Activated B cell treated with CpG ODN at 0.5 μM for 24 hours (primary cell): ENCODE data around the gene HMG20A. TPM values are rescaled to one million over a fixed set of nuclear protein-coding genes. Genes with fewer than 3 reads are reported as not detected.
A peak's percentile ranks its signal among the peaks of the same experiment; 100 is the strongest.

Experiments used
- ATAC-seq: fragments of 200-7000 bp; cut with Tn5 transposase; one replicate; pipeline ENCODE4 v1.10.0; 2021; ENCODE audit warnings: low read depth, mild to moderate bottlenecking, moderate library complexity
- CTCF ChIA-PET: fragments of 350-600 bp; sonication (Branson Sonifier 250); formaldehyde crosslinking; loops from one replicate; lab custom pipeline; 2021; ENCODE audit warnings: antibody characterized with exemption; lab: Charles Lee
- POLR2A ChIA-PET: fragments of 350-600 bp; sonication (Branson Sonifier 250); formaldehyde crosslinking; loops from one replicate; lab custom pipeline; 2021; ENCODE audit warnings: antibody characterized with exemption; lab: Charles Lee
- DNase-seq: peaks from one replicate; pipeline ENCODE4 v3.0.0; 2022
- H3K27ac Mint-ChIP-seq: one replicate; pipeline ENCODE4 v1.8.0; 2020; ENCODE audit warnings: mixed read lengths
- H3K27me3 Mint-ChIP-seq: one replicate; pipeline ENCODE4 v1.8.0; 2021; ENCODE audit warnings: mixed read lengths
- H3K36me3 Mint-ChIP-seq: one replicate; pipeline ENCODE4 v1.8.0; 2021; ENCODE audit warnings: low read depth, mixed read lengths
- H3K4me1 Mint-ChIP-seq: one replicate; pipeline ENCODE4 v1.8.0; 2021; ENCODE audit warnings: mixed read lengths
- H3K4me3 Mint-ChIP-seq: one replicate; pipeline ENCODE4 v1.8.0; 2020; ENCODE audit warnings: mild to moderate bottlenecking, mixed read lengths
- H3K9me3 Mint-ChIP-seq: one replicate; pipeline ENCODE4 v1.8.0; 2020; ENCODE audit warnings: mixed read lengths
- intact Hi-C: fragments of 100-400 bp; cut with micrococcal nuclease; formaldehyde crosslinking; loops from one replicate; pipeline ENCODE4 v1.15.1; 2024
- total RNA-seq: library from RNA; stranded (reverse); gene quantifications from 2 replicates; pipeline ENCODE4 v1.2.3, GENCODE V29; 2022
- TF ChIP-seq, protein P1 (sequence below): fragments of 200-600 bp; IDR thresholded peaks from one replicate; pipeline ENCODE4 v1.8.0; 2022; ENCODE audit warnings: antibody characterized with exemption, mild to moderate bottlenecking

Gene HMG20A
- total RNA-seq, 1 donor from 2014 or later: 53.9 TPM

DNA sequence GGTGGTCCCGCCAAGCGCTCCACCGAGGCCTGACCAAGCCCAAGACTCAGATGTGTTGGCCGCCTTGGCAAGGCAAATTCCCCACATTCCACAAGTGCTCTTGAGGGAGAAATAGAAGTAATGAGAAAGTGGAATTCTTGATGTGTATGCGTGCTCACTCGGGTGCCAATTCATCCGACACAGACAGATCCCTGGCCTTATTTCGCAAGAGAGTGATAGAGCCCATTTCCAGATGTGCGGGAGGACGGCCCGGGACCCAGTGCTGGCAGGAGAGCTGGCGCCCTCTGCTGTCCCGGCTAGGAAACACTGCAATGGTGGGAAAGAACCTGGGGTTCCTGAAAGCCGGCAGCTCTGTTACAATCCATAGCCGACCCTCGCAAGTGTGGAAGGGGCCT, 76.0 kb downstream of the HMG20A start:
- ChIA-PET CTCF (interaction anchor here (0.6 to 10.3 kb wide), 26 partner anchors 8 to 555 kb away, joined by 3 to 144 read pairs (median 4); no protein-coding TSS in a partner anchor), POLR2A (interaction anchor here (1.0 to 1.5 kb wide), 3 partner anchors 41 to 309 kb away, joined by 4 to 5 read pairs (median 5); no protein-coding TSS in a partner anchor)
- H3K36me3 Mint-ChIP-seq: peaks cover 3% of the 10 kb centered on the region
- DNase-seq (peak; percentile 67), ATAC-seq (peak; percentile 75)
- no peak overlapping the region for H3K4me3 Mint-ChIP-seq
- intact Hi-C loops: loop anchor here (1.0 to 5.0 kb wide), 7 partner anchors 47 to 594 kb away; no protein-coding TSS in a partner anchor
- no peaks in the 10 kb centered on the region for H3K9me3 Mint-ChIP-seq
- peaks cover 17% of the 10 kb centered on the region for H3K4me1 Mint-ChIP-seq
- H3K27ac Mint-ChIP-seq: no peak overlapping the region
- TF ChIP-seq, protein P1, sequence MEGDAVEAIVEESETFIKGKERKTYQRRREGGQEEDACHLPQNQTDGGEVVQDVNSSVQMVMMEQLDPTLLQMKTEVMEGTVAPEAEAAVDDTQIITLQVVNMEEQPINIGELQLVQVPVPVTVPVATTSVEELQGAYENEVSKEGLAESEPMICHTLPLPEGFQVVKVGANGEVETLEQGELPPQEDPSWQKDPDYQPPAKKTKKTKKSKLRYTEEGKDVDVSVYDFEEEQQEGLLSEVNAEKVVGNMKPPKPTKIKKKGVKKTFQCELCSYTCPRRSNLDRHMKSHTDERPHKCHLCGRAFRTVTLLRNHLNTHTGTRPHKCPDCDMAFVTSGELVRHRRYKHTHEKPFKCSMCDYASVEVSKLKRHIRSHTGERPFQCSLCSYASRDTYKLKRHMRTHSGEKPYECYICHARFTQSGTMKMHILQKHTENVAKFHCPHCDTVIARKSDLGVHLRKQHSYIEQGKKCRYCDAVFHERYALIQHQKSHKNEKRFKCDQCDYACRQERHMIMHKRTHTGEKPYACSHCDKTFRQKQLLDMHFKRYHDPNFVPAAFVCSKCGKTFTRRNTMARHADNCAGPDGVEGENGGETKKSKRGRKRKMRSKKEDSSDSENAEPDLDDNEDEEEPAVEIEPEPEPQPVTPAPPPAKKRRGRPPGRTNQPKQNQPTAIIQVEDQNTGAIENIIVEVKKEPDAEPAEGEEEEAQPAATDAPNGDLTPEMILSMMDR: peak; percentile 66
- no peaks in the 10 kb centered on the region for H3K27me3 Mint-ChIP-seq

DNA sequence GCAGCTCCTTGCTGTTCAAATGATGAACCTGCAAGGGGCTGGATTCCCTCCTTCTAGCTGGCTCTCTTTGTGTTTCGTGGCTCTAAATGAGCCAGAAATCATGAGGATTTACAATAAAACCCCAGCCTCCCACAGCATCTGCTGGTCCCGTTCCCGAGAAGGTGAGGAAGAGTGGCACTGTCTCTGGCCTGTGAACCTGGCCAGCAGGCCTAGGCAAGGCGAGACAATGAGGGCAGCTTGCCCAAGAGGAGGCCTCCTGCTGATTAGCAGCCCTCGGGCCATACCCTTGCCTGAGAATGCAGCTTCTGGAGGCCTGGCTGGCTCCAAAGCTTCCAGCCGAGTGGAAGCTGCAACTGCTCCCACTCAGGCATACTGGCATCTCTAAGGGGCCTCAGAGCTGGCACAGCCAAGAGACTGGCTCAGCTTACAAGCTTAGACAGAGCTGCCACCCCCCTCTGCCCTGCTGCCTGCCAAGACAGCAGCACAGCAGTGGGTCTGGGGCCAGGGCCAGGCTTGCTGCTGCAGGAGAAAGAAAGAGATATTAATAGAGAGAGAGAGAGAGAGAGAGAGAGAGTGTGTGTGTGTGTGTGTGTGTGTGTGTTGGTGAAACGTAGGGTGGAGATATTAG, 76.5 kb downstream of the HMG20A start:
- TF ChIP-seq, protein P1: no peak
- intact Hi-C loops: loop anchor here (1.0 to 5.0 kb wide), 5 partner anchors 46 to 595 kb away; no protein-coding TSS in a partner anchor
- POLR2A ChIA-PET: interaction anchor here (0.7 to 1.5 kb wide), 4 partner anchors 41 to 389 kb away, joined by 3 to 5 read pairs (median 4); no protein-coding TSS in a partner anchor
- Mint-ChIP-seq H3K4me1 (peaks cover 17% of the 10 kb centered on the region), H3K27ac (no peak overlapping the region), H3K27me3 (no peaks in the 10 kb centered on the region), H3K4me3 (no peak overlapping the region), H3K9me3 (no peaks in the 10 kb centered on the region), H3K36me3 (peaks cover 3% of the 10 kb centered on the region)
- CTCF ChIA-PET: interaction anchor here (0.6 to 10.3 kb wide), 26 partner anchors 8 to 555 kb away, joined by 3 to 144 read pairs (median 4); no protein-coding TSS in a partner anchor
- no peak for DNase-seq
- ATAC-seq: no peak

DNA sequence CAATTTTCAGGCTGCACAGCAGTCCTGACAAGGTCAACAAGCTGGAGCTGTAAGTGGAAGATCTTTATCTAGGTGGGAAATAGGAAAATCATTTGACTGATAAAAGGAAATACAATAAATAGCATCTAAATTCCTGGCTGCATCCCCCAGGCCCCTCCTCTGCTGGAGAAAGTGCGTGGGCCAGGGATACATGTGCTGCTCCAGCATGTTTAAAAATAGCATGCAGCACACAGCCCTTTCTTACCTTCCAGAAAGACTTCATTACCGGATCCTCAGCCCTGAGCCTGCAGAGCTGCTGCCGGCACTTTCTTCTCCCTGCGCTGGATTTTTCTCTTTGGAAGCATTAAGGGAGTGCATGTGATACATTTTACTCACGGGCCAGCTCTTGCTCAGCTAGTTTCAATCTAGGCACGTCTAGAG, 77.3 kb downstream of the HMG20A start:
- ChIA-PET POLR2A (interaction anchor here (0.7 to 1.5 kb wide), 3 partner anchors 45 to 390 kb away, joined by 3 to 5 read pairs (median 5); no protein-coding TSS in a partner anchor), CTCF (interaction anchor here (1.0 to 10.3 kb wide), 9 partner anchors 10 to 447 kb away, joined by 3 to 144 read pairs (median 9); no protein-coding TSS in a partner anchor)
- ATAC-seq (no peak), DNase-seq (no peak)
- Mint-ChIP-seq H3K4me1 (peaks cover 14% of the 10 kb centered on the region), H3K36me3 (peaks cover 3% of the 10 kb centered on the region), H3K27ac (no peak overlapping the region), H3K4me3 (no peak overlapping the region), H3K9me3 (no peaks in the 10 kb centered on the region), H3K27me3 (no peaks in the 10 kb centered on the region)
- TF ChIP-seq, protein P1: no peak
- intact Hi-C loops: loop anchor here (1.0 to 5.0 kb wide), 5 partner anchors 45 to 596 kb away; no protein-coding TSS in a partner anchor

DNA sequence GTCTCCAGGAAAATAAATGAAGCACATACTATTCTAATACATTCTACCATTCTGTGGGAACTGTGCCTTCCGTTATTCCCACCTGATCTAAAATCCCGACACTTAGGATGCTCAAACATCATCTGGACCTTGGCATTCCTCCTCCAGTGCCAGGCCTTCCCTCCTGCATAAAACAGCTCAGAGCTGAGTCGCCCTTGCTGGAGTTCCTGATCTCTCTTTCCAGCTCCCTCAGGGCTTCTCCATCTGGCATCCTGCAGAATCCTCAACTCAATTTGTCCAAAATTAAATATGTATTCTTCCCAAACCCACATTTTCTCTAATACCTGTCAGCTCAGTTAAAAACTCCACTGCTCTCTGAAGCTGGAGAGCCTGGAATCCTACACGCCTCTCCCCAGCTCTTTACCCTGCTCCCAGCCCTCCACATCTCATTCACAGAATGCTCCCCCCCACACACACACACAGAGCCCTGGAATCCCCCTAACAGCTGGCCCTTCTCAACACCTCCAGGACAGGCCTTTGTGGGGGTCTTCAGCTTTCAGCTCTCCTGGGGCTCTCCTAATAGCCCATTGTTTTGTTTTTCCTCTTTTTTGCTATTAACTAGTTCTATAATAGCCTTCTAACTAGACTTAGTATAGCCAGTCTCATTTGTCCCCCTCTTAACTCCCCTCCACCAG, 78.5 kb downstream of the HMG20A start:
- no peak overlapping the region for H3K4me3 Mint-ChIP-seq
- no peaks in the 10 kb centered on the region for H3K27me3 Mint-ChIP-seq
- POLR2A ChIA-PET: no interaction called here
- H3K4me1 Mint-ChIP-seq: peaks cover 6% of the 10 kb centered on the region
- no peak overlapping the region for H3K27ac Mint-ChIP-seq
- peaks cover 3% of the 10 kb centered on the region for H3K36me3 Mint-ChIP-seq
- CTCF ChIA-PET: interaction anchor here (1.0 to 10.3 kb wide), 5 partner anchors 43 to 392 kb away, joined by 4 to 144 read pairs (median 76); no protein-coding TSS in a partner anchor
- DNase-seq: no peak
- TF ChIP-seq, protein P1: no peak
- H3K9me3 Mint-ChIP-seq: no peaks in the 10 kb centered on the region
- intact Hi-C loops: loop anchor here (5.0 kb wide), 1 partner anchor 597 kb away; no protein-coding TSS in a partner anchor
- ATAC-seq: no peak
